BJ (cell line): ENCODE results near the gene KIF5A. TPM values are rescaled to one million over a fixed set of nuclear protein-coding genes. Genes with fewer than 3 reads are reported as not detected.

Experiments used
- CTCF ChIA-PET: fragments of 350-600 bp; formaldehyde crosslinking; extraction: SDS; loops from one replicate; lab custom pipeline; 2021; ENCODE audit warnings: antibody characterized with exemption, inconsistent platforms; lab: Yijun Ruan, JAX
- POLR2A ChIA-PET: fragments of 300-600 bp; sonication (Branson Sonifier 250); formaldehyde crosslinking; extraction: SDS; loops from one replicate; lab custom pipeline; 2021; ENCODE audit warnings: antibody characterized with exemption; lab: Charles Lee
- DNase-seq: peaks from one replicate; pipeline ENCODE4 v3.0.0-alpha.2; 2011; ENCODE audit warnings: low read depth
- H3K27me3 ChIP-seq: 2 replicates; pipeline ENCODE4 v1.6.0; 2011; ENCODE audit warnings: low read length; ENCODE audit not compliant: control insufficient read depth, insufficient read depth
- H3K36me3 ChIP-seq: 2 replicates; pipeline ENCODE4 v1.5.1; 2011; ENCODE audit warnings: low read length; ENCODE audit not compliant: control insufficient read depth, insufficient read depth
- H3K4me3 ChIP-seq: 2 replicates; pipeline ENCODE4 v1.5.1; 2011; ENCODE audit warnings: low read depth, mild to moderate bottlenecking, control low read depth, low read length
- polyA plus RNA-seq: library from polyadenylated mRNA; depleted of rRNA; stranded (reverse); fragments of >200 nt; gene quantifications from 2 replicates; pipeline ENCODE4 v1.2.3, GENCODE V29; 2011
- TF ChIP-seq, protein P1 (sequence below): IDR thresholded peaks from 2 replicates; pipeline ENCODE4 v1.5.1; 2011; ENCODE audit warnings: low read depth, mild to moderate bottlenecking, control low read depth, inconsistent platforms, low read length, moderate library complexity; ENCODE audit not compliant: insufficient read depth

The KIF5A gene
- polyA plus RNA-seq, 1 experiment, result 0.64 TPM

DNA sequence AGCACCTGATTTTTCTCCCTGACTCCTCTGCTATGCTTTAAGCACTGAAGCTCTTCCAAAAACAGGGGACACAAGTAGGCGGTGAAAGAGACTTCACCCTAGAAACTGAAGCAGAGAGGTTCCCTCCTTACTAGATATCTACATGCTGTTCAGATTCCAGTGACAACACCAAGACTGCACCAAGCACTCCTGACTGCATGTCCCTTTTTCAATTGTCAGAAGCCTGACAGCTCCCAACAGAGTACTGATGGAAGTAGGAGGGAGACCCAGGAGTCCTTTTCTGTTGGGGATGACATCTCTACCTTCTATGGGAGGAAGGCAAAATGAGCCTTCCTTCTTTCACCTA lies 13.3 kb upstream of the KIF5A start:
- ChIA-PET CTCF (interaction anchor here (1.3 kb wide), 1 partner anchor 10 kb away, joined by 3 read pairs; no protein-coding TSS in a partner anchor), POLR2A (no interaction called here)
- Histone ChIP-seq H3K4me3 (no peak overlapping the region), H3K27me3 (no peaks in the 10 kb centered on the region), H3K36me3 (peaks cover 30% of the 10 kb centered on the region)
- TF ChIP-seq, protein P1, sequence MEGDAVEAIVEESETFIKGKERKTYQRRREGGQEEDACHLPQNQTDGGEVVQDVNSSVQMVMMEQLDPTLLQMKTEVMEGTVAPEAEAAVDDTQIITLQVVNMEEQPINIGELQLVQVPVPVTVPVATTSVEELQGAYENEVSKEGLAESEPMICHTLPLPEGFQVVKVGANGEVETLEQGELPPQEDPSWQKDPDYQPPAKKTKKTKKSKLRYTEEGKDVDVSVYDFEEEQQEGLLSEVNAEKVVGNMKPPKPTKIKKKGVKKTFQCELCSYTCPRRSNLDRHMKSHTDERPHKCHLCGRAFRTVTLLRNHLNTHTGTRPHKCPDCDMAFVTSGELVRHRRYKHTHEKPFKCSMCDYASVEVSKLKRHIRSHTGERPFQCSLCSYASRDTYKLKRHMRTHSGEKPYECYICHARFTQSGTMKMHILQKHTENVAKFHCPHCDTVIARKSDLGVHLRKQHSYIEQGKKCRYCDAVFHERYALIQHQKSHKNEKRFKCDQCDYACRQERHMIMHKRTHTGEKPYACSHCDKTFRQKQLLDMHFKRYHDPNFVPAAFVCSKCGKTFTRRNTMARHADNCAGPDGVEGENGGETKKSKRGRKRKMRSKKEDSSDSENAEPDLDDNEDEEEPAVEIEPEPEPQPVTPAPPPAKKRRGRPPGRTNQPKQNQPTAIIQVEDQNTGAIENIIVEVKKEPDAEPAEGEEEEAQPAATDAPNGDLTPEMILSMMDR, result no peak
- no peak for DNase-seq

DNA sequence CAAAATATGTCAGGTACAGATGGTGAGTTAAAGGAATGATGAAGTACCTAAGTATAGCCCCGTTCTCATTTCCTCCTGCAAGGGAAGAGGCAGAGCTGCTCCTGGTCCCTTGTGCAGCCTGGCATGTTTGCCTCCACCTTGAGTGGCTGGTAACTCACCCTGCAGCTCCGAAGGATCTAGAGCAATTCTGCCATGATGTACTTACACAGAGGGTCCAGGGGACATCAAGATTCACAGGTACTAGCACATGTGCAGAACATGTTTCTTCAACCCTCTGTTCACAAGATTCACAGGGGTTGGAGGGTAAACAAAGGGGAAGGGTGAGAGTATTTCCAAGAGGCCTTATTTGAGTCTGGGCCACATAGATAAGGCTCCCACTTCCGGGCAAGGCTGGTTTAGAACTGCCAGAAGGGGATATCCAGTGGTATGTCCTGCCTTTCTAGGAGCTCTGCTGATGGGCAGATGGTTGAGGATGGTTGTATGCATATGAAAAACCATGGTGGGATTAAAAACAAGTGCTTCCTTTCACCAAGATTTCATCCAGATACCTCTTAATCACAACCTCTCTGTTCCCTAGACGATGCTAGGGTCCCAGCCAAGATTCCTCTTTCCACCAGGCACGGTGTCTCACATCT lies 10.6 kb upstream of the KIF5A start:
- ChIA-PET CTCF (interaction anchor here (0.6 kb wide), 1 partner anchor 19 kb away, joined by 3 read pairs; no protein-coding TSS in a partner anchor), POLR2A (interaction anchor here (0.6 to 0.7 kb wide), 2 partner anchors 73 to 143 kb away, joined by 3 to 4 read pairs; no protein-coding TSS in a partner anchor)
- no peak for DNase-seq
- TF ChIP-seq, protein P1, result no peak
- H3K4me3 ChIP-seq, result no peak overlapping the region
- H3K36me3 ChIP-seq, result peaks cover 13% of the 10 kb centered on the region
- no peaks in the 10 kb centered on the region for H3K27me3 ChIP-seq

DNA sequence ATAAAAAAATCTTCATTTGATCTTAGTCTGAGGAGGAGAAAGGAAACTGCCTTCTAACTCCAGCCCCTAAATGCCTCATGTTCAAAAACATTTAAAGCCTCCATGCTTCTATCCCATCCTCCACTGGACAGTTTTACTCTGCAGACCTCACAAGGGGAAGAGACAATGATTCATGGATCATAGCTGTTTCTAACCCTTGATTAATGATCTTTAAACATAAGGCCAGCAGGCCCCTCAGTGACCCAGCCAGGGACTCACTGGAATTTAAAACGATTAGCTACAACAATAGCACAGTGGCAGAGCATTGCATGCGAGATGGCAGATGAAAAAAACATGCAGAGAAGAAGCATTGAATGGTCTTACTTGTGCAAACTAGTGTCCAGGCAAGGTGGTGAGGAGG lies 8.8 kb upstream of the KIF5A start:
- H3K36me3 ChIP-seq, result peaks cover 5% of the 10 kb centered on the region
- no peak overlapping the region for H3K4me3 ChIP-seq
- ChIA-PET POLR2A (no interaction called here), CTCF (interaction anchor here (1.1 to 1.2 kb wide), 3 partner anchors 43 to 185 kb away, joined by 3 read pairs; no protein-coding TSS in a partner anchor)
- no peaks in the 10 kb centered on the region for H3K27me3 ChIP-seq
- DNase-seq, result no peak
- TF ChIP-seq, protein P1, result no peak

DNA sequence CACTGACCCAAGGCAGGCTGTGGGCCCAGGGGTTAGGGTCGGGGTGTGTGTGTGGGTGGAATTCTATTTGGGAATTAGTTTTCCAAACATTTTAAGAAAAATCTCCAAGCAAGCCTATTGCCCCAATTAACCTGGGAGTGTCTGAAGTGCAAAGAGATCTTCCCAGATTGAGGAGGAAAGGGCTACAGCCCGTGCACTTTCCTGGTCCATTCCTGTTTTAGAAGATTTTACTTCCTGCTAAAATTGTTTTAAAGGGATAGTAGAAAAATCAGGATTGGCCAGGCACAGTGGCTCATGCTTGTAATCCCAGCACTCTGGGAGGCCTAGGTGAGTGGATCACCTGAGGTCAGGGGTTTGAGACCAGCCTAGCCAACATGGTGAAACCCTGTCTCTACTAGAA lies 8.1 kb upstream of the KIF5A start:
- no peak for DNase-seq
- Histone ChIP-seq H3K36me3 (peaks cover 5% of the 10 kb centered on the region), H3K27me3 (no peaks in the 10 kb centered on the region), H3K4me3 (no peak overlapping the region)
- ChIA-PET CTCF (interaction anchor here (0.6 kb wide), 1 partner anchor 36 kb away, joined by 3 read pairs; no protein-coding TSS in a partner anchor), POLR2A (no interaction called here)
- TF ChIP-seq, protein P1, result no peak

DNA sequence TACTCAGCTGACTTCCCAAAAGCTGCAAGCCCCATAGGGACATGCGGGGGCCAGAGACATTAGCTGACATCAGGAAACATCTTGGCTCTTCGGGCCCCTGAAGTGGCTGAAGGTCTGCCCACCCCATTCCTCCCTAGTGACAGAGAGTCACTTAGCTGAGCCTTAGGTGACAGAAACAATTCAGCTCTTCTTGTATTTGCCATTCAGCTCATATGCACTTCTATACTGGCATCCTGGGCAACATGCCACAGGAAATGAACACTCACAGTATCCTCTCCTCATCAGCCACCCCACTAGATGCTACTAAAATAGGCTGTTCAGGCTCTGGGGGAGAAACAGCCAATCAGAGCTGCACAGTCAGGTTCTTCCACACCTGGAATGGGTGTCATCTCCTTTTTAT lies 6.3 kb upstream of the KIF5A start:
- TF ChIP-seq, protein P1, result no peak
- Histone ChIP-seq H3K27me3 (peaks cover 2% of the 10 kb centered on the region), H3K4me3 (no peak overlapping the region), H3K36me3 (peaks cover 5% of the 10 kb centered on the region)
- no peak for DNase-seq
- ChIA-PET CTCF (interaction anchor here (1.0 to 1.1 kb wide), 2 partner anchors 13 to 40 kb away, joined by 3 read pairs; no protein-coding TSS in a partner anchor), POLR2A (no interaction called here)
